HepG2 (cell line): Measurements from ENCODE around the gene SEL1L2. TPM values are rescaled to one million over a fixed set of nuclear protein-coding genes. Genes with fewer than 3 reads are reported as not detected.
A peak's percentile ranks its signal among the peaks of the same experiment; 100 is the strongest.

Experiments used
- CEBPG ChIP-seq: IDR thresholded peaks from 2 replicates; pipeline ENCODE4 v1.6.1; 2016
- GATAD1 ChIP-seq: IDR thresholded peaks from 2 replicates; pipeline ENCODE4 v1.6.1; 2016; ENCODE audit warnings: missing genetic modification reagents, missing compliant biosample characterization
- PBX2 ChIP-seq: IDR thresholded peaks from 2 replicates; pipeline ENCODE4 v1.6.1; 2016; ENCODE audit warnings: control low read depth
- ZFP36L2 ChIP-seq: sonication (generic); formaldehyde crosslinking; IDR thresholded peaks from 2 replicates; pipeline ENCODE4 v1.4.0; 2020; ENCODE audit warnings: missing genetic modification reagents
- ZNF567 ChIP-seq: sonication (generic); formaldehyde crosslinking; IDR thresholded peaks from 2 replicates; pipeline ENCODE4 v1.8.1; 2023; ENCODE audit warnings: mild to moderate bottlenecking, missing genetic modification reagents, borderline replicate concordance
- ZNF792 ChIP-seq: IDR thresholded peaks from 2 replicates; pipeline ENCODE4 v1.6.1; 2016
- polyA plus RNA-seq, 8 experiments: library from polyadenylated mRNA; depleted of rRNA in 3 of 8; stranded (reverse) in 7 of 8; unstranded in 1 of 8; fragments of >200 nt; fragmentation: Illumina TruSeq in 4 of 8; extraction: Trizol in 4 of 8; gene quantifications; 2 replicates each; pipeline versions ENCODE4 v1.2.1 to v1.2.3, GENCODE V29; 2011 to 2016; ENCODE audit warnings: low read depth in 4 of 8, missing spikeins in 1 of 8, mixed read lengths in 1 of 8; ENCODE audit not compliant: insufficient read depth in 1 of 8
- small RNA-seq, 3 experiments: library from RNA; depleted of rRNA; stranded (forward); fragments of <200 nt; gene quantifications; one replicate each; pipeline ENCODE3, GENCODE V24; 2012; ENCODE audit warnings: low read depth in 2 of 3, low replicate concordance in 1 of 3; ENCODE audit not compliant: insufficient read length in 3 of 3, insufficient read depth in 2 of 3
- total RNA-seq, 5 experiments: library from RNA; depleted of rRNA; stranded (reverse); fragments of >200 nt; fragmentation: Illumina TruSeq; extraction: Trizol; gene quantifications; 2 replicates each; pipeline ENCODE4 v1.2.3, GENCODE V29; 2016; ENCODE audit warnings: low read depth in 1 of 5

Gene SEL1L2
- total and polyA plus RNA-seq, 2 of the 13 experiments (the other 11 are each of a cell fraction or from before 2014, with no cell fraction given): not detected

- TF ChIP-seq PBX2 (CRISPR knock-in tag) (no peak), CEBPG (CRISPR knock-in tag) (0 out of 2 replicates have a peak, but pooled peaks have one; percentile 28), ZFP36L2 (CRISPR knock-in tag) (no peak), GATAD1 (no peak), ZNF567 (CRISPR knock-in tag) (no peak), ZNF792 (CRISPR knock-in tag) (no peak)
Measured at GRCh38 chr20:13799974-13800373, 190.4 kb downstream of the SEL1L2 start (continued).

Small RNA genes lying within 50 kb of the gene (small RNA-seq; reads per million reads assigned to genes)
- gene RNU6-278P (0 reads per million in 3 experiments), gene RPS3P1 (0 reads per million in 3 experiments)

Other genes starting within 250 kb of the SEL1L2 start
- 66.9 and 95.1 TPM in 2 replicates for gene ESF1, start 205.7 kb downstream of the SEL1L2 start, total RNA-seq (2016; rRNA removed; fragmentation: Illumina TruSeq; extraction: Trizol)
- gene ESF1, start 205.7 kb downstream of the SEL1L2 start, polyA plus RNA-seq (2011; rRNA removed): 5.7 and 7.3 TPM in 2 replicates
- 66.7 and 86.0 TPM in 2 replicates for gene NDUFAF5, start 205.6 kb downstream of the SEL1L2 start, total RNA-seq (2016; rRNA removed; fragmentation: Illumina TruSeq; extraction: Trizol)
- 18.7 and 23.1 TPM in 2 replicates for gene NDUFAF5, start 205.6 kb downstream of the SEL1L2 start, polyA plus RNA-seq (2011; rRNA removed)
- gene MACROD2, start 4.9 kb upstream of the SEL1L2 start, total RNA-seq (2016; rRNA removed; fragmentation: Illumina TruSeq; extraction: Trizol): 0.35 and 0.51 TPM in 2 replicates
- gene MACROD2, start 4.9 kb upstream of the SEL1L2 start, polyA plus RNA-seq (2011; rRNA removed): 0.13 and 0.21 TPM in 2 replicates